Measurements from ENCODE around the gene ASAP2. TPM values are rescaled to one million over a fixed set of nuclear protein-coding genes. Genes with fewer than 3 reads are reported as not detected.

ASAP2 gene
- total RNA-seq, 1 experiment from 2014 or later: 12.6 TPM

DNA sequence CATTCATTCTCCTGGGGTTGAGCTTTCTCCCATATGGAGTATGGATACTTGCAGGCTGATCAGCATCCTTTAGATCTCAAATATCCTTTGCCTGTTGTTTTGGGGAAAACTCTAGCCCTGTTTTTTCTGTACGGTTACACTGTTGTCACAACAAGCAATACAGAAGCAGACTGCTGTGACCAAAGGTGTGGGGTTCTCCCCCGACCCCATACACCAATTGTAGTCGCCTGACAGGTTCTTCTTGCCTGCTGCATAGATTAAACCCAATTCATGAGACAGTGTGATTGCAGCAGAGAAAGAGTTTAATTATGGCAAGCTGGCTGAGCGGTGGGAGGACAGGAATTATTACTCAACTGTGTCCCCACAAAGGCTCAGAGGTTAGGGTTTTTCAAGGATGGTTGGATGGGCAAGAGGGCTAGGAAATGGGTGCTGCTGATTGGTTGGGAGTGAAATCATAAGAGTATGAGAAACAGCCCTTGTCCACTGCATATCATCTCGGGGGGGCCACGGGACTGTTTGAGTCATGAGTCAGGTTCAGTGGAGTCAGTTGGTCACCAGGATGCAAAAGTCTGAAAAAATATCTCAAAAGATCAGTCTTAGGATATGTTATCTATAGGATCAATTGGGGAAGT is 176.1 kb downstream of the ASAP2 start:
- Histone ChIP-seq H4K20me1 (ENCODE audit: control insufficient read depth, insufficient read depth, insufficient read length) (no peaks in the 10 kb centered on the region), H3K27ac (ENCODE audit: insufficient read length, low read depth, low read length) (no peak overlapping the region), H3K9me3 (ENCODE audit: control insufficient read depth, low read depth, low read length) (no peaks in the 10 kb centered on the region), H3K79me2 (ENCODE audit: insufficient read depth, low read length) (no peaks in the 10 kb centered on the region), H3K4ac (ENCODE audit: low read depth, low read length) (no peak overlapping the region), H2BK15ac (ENCODE audit: low read depth, low read length) (no peak overlapping the region), H2BK20ac (ENCODE audit: low read depth, low read length, poor library complexity, severe bottlenecking) (no peak overlapping the region), H3K14ac (ENCODE audit: insufficient read depth, low read length) (no peak overlapping the region), H4K8ac (replicated peaks; ENCODE audit: insufficient read length, low read depth, low read length) (no peak overlapping the region), H2AK5ac (ENCODE audit: insufficient read length, low read length) (no peak overlapping the region), H3K27me3 (ENCODE audit: insufficient read depth, low read length) (no peaks in the 10 kb centered on the region), H2AFZ (ENCODE audit: low read length) (no peak overlapping the region), H3K18ac (ENCODE audit: insufficient read length, low read depth, low read length) (no peak overlapping the region), H3K23me2 (ENCODE audit: insufficient read length, low read depth, low read length, poor library complexity, severe bottlenecking) (no peaks in the 10 kb centered on the region), H3K23ac (ENCODE audit: insufficient read length, low read depth, low read length) (no peak overlapping the region), H3K56ac (ENCODE audit: insufficient read length, low read depth, low read length) (no peak overlapping the region), H2BK120ac (ENCODE audit: low read depth, low read length, poor library complexity, severe bottlenecking) (no peak overlapping the region), H4K5ac (ENCODE audit: insufficient read length, low read depth, low read length) (no peak overlapping the region), H4K91ac (ENCODE audit: insufficient read length, low read depth, low read length) (no peak overlapping the region), H2BK12ac (ENCODE audit: insufficient read length, low read depth, low read length) (no peak overlapping the region), H3K79me1 (ENCODE audit: insufficient read depth, low read depth, low read length, poor library complexity, severe bottlenecking) (no peaks in the 10 kb centered on the region), H3K4me1 (ENCODE audit: insufficient read depth, low read length) (peaks cover 2% of the 10 kb centered on the region; the same call in 1 of the 2 replicates), H3K9ac (ENCODE audit: extremely low read depth, insufficient read length, low read length) (no peak overlapping the region), H3T11ph (ENCODE audit: low read length) (no peak overlapping the region), H3K4me2 (ENCODE audit: insufficient read depth, insufficient read length, low read length) (no peak overlapping the region), H2BK5ac (ENCODE audit: insufficient read length, low read length) (no peak overlapping the region)
- Mint-ChIP-seq H3K4me1 (peaks cover 3 to 8% of the 10 kb centered on the region in 2 experiments; a peak in 1 of 4 replicates), H3K36me3 (ENCODE audit: insufficient read depth in 1 of 3, low read depth in 3 of 3) (peaks cover 11 to 42% (median 30%) of the 10 kb centered on the region in 3 experiments), H3K27me3 (ENCODE audit: low read depth) (no peaks in the 10 kb centered on the region), H3K9me3 (no peaks in the 10 kb centered on the region), H3K4me3 (no peak overlapping the region), H3K27ac (peak overlapping the region in 1 of 3 experiments; percentile 34; a peak in 1 of 7 replicates)
- TF ChIP-seq, protein P1, sequence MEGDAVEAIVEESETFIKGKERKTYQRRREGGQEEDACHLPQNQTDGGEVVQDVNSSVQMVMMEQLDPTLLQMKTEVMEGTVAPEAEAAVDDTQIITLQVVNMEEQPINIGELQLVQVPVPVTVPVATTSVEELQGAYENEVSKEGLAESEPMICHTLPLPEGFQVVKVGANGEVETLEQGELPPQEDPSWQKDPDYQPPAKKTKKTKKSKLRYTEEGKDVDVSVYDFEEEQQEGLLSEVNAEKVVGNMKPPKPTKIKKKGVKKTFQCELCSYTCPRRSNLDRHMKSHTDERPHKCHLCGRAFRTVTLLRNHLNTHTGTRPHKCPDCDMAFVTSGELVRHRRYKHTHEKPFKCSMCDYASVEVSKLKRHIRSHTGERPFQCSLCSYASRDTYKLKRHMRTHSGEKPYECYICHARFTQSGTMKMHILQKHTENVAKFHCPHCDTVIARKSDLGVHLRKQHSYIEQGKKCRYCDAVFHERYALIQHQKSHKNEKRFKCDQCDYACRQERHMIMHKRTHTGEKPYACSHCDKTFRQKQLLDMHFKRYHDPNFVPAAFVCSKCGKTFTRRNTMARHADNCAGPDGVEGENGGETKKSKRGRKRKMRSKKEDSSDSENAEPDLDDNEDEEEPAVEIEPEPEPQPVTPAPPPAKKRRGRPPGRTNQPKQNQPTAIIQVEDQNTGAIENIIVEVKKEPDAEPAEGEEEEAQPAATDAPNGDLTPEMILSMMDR (conservative IDR thresholded peaks at IDR 0.05): no peak
- no CpG with 5 or more reads among the region's 6 CpGs for WGBS (ENCODE audit: extremely low coverage, insufficient read length, low lambda C conversion rate)
- DNase-seq: no peak

Data from H9 (cell line).